Measurements from ENCODE around the gene MESP2.

DNA sequence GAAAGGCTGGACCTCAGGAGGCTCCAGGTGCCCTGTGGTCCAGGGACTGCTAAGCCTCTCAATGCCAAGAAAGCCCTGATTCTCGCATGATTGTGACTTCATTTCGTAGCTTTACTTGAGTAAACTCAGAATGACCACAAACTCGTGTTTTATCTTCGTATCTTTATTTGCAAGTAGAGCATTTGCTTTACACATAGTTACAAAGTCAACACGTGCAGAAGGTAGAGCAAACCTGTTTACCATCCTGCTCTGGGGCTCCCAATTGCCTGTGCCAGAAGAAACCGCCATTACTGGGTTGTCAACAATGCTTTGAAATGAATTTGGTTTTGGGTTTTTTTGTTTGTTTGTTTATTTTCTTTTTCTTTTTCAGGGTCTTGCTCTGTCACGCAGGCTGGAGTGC is 19.2 kb upstream of the MESP2 start:
- TF ChIP-seq, protein P1, sequence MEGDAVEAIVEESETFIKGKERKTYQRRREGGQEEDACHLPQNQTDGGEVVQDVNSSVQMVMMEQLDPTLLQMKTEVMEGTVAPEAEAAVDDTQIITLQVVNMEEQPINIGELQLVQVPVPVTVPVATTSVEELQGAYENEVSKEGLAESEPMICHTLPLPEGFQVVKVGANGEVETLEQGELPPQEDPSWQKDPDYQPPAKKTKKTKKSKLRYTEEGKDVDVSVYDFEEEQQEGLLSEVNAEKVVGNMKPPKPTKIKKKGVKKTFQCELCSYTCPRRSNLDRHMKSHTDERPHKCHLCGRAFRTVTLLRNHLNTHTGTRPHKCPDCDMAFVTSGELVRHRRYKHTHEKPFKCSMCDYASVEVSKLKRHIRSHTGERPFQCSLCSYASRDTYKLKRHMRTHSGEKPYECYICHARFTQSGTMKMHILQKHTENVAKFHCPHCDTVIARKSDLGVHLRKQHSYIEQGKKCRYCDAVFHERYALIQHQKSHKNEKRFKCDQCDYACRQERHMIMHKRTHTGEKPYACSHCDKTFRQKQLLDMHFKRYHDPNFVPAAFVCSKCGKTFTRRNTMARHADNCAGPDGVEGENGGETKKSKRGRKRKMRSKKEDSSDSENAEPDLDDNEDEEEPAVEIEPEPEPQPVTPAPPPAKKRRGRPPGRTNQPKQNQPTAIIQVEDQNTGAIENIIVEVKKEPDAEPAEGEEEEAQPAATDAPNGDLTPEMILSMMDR (IDR thresholded peaks at IDR 0.05; ENCODE audit: low read length): no peak
- TF ChIP-seq EZH2 (IDR thresholded peaks at IDR 0.05; ENCODE audit: borderline replicate concordance, low read length): no peak

All from OCI-LY1 (cell line).